ENCODE results near the gene PSMB2.

Gene PSMB2

GRCh38 chr1:35642471-35642955 is 1.2 kb upstream of the PSMB2 start:
- DNase-seq (ENCODE audit: low read depth in 2 of 2) = no peak

GRCh38 chr1:35640380-35641232 is 720 bp downstream of the PSMB2 start:
- DNase-seq (ENCODE audit: low read depth in 2 of 2) = no peak

GRCh38 chr1:35637401-35637809 is 3.9 kb downstream of the PSMB2 start:
- DNase-seq (ENCODE audit: low read depth in 2 of 2) = no peak

- no peak for DNase-seq (ENCODE audit: low read depth in 2 of 2)
These were observed 7.8 kb downstream of the PSMB2 start for GRCh38 chr1:35633547-35633946.

GRCh38 chr1:35631396-35631795 is 9.9 kb downstream of the PSMB2 start:
- no peak for DNase-seq (ENCODE audit: low read depth in 2 of 2)

- no peak for DNase-seq (ENCODE audit: low read depth in 2 of 2)
These were observed 12.3 kb downstream of the PSMB2 start for GRCh38 chr1:35629051-35629450.

- DNase-seq (ENCODE audit: low read depth in 2 of 2) = no peak
These were observed 17.5 kb downstream of the PSMB2 start for GRCh38 chr1:35623832-35624231.

- no peak for DNase-seq (ENCODE audit: low read depth in 2 of 2)
These were observed 18.7 kb downstream of the PSMB2 start for GRCh38 chr1:35622510-35623178.

- DNase-seq (ENCODE audit: low read depth in 2 of 2) = no peak
These were observed 21.8 kb downstream of the PSMB2 start for GRCh38 chr1:35619237-35620121.

- no peak for DNase-seq (ENCODE audit: low read depth in 2 of 2)
These were observed 25.9 kb downstream of the PSMB2 start for GRCh38 chr1:35615440-35615839.

- no peak for DNase-seq (ENCODE audit: low read depth in 2 of 2)
These were observed 29.7 kb downstream of the PSMB2 start for GRCh38 chr1:35611655-35612054.

GRCh38 chr1:35605867-35606182 is 35.5 kb downstream of the PSMB2 start:
- DNase-seq (ENCODE audit: low read depth in 2 of 2) = no peak

- DNase-seq (ENCODE audit: low read depth in 2 of 2) = no peak
These were observed 36.1 kb downstream of the PSMB2 start for GRCh38 chr1:35605071-35605866.

- DNase-seq (ENCODE audit: low read depth in 2 of 2) = no peak
These were observed 37.4 kb downstream of the PSMB2 start for GRCh38 chr1:35603941-35604340.

- no peak for DNase-seq (ENCODE audit: low read depth in 2 of 2)
These were observed 37.9 kb downstream of the PSMB2 start for GRCh38 chr1:35603468-35603867.

- no peak for DNase-seq (ENCODE audit: low read depth in 2 of 2)
These were observed 40.7 kb downstream of the PSMB2 start for GRCh38 chr1:35600593-35600992.

- no peak for DNase-seq (ENCODE audit: low read depth in 2 of 2)
These were observed 41.9 kb downstream of the PSMB2 start for GRCh38 chr1:35599411-35599810.

- DNase-seq (ENCODE audit: low read depth in 2 of 2) = no peak
These were observed 42.4 kb downstream of the PSMB2 start for GRCh38 chr1:35598895-35599294.

- DNase-seq (ENCODE audit: low read depth in 2 of 2) = no peak
These were observed 43.5 kb downstream of the PSMB2 start for GRCh38 chr1:35597870-35598269.

- DNase-seq (ENCODE audit: low read depth in 2 of 2) = no peak
These were observed 45.6 kb downstream of the PSMB2 start for GRCh38 chr1:35595684-35596083.

GRCh38 chr1:35594005-35594760 is 47.1 kb downstream of the PSMB2 start:
- no peak for DNase-seq (ENCODE audit: low read depth in 2 of 2)

Measured in stimulated activated CD8-positive, alpha-beta memory T cell treated with anti-CD3 and anti-CD28 coated beads, Interleukin-7, amount 100 ng/mL, for 1 hour (primary cell).